HepG2 (cell line): Measurements from ENCODE around the gene SAA4.

Source experiments
- CTCF ChIP-seq: sonication (generic); formaldehyde crosslinking; IDR thresholded peaks from 2 replicates; pipeline ENCODE4 v1.5.0; 2020; ENCODE audit warnings: mild to moderate bottlenecking, missing genetic modification reagents, moderate library complexity
- FOXJ3 ChIP-seq: sonication (generic); formaldehyde crosslinking; IDR thresholded peaks from 2 replicates; pipeline ENCODE4 v1.4.0; 2020; ENCODE audit warnings: missing genetic modification reagents, mild to moderate bottlenecking, borderline replicate concordance
- ZNF775 ChIP-seq: sonication (generic); formaldehyde crosslinking; IDR thresholded peaks from 2 replicates; pipeline ENCODE4 v1.4.0; 2020; ENCODE audit warnings: missing genetic modification reagents, mild to moderate bottlenecking, moderate library complexity, borderline replicate concordance

GRCh38 chr11:18204771-18205170 lies 31.8 kb downstream of the SAA4 start:
- TF ChIP-seq FOXJ3 (CRISPR knock-in tag) (no peak), CTCF (CRISPR knock-in tag) (no peak), ZNF775 (no peak)
